Measurements from ENCODE around the gene EPYC.

DNA sequence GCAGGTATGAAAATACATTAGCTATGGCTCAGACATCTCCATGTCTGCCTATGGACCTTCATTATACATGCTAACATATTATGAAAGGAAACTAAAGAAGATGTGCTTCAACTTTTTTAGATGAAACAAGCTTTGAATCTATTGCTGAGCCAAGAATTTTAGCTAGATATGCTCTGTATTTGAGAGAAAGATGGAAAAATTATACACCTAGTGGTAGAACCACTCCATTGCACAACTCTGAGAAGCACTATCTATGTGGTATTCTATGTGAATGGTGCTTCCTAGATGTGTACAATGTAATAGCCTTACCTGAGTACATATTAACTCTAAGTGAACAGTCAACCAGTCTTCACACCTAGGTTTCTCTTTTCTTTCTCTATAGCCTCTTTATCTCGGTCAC, 17.3 kb downstream of the EPYC start:
- TF ChIP-seq POLR2A (IDR thresholded peaks at IDR 0.05; ENCODE audit: low read length) (no peak), GATA1 (IDR thresholded peaks at IDR 0.05; ENCODE audit: low read depth, low read length) (no peak)
